A673 (cell line): Measurements from ENCODE around the gene VIPR1. TPM values are rescaled to one million over a fixed set of nuclear protein-coding genes. Genes with fewer than 3 reads are reported as not detected.

Source experiments
- BruUV-seq: library from RNA; stranded (reverse); fragments of 400-500 nt; replicated peaks from 2 replicates; lab custom pipeline; 2021; lab: Mats Ljungman, UMichigan
- CTCF ChIA-PET: fragments of 300-600 bp; sonication (Branson Sonifier 250); formaldehyde crosslinking; loops from one replicate; lab custom pipeline; 2022; ENCODE audit warnings: antibody characterized with exemption; lab: Charles Lee
- POLR2A ChIA-PET: fragments of 300-600 bp; sonication (Branson Sonifier 250); formaldehyde crosslinking; loops from one replicate; lab custom pipeline; 2022; ENCODE audit warnings: antibody characterized with exemption; ENCODE audit not compliant: low non-redundant PET; lab: Charles Lee
- DNase-seq: peaks from one replicate; pipeline ENCODE4 v3.0.0-alpha.2; 2015; ENCODE audit warnings: low spot score
- H3K27ac ChIP-seq: fragments of 200-600 bp; sonication (generic); 2 replicates; pipeline ENCODE4 v1.5.1; 2016; ENCODE audit warnings: mixed run types, low read depth, mild to moderate bottlenecking, mixed read lengths, antibody characterized with exemption, low read length; ENCODE audit not compliant: poor library complexity, severe bottlenecking
- H3K27me3 ChIP-seq: fragments of 200-600 bp; sonication (generic); replicated peaks from 2 replicates; pipeline ENCODE4 v1.6.1; 2017; ENCODE audit warnings: mixed run types, low read depth, mild to moderate bottlenecking, mixed read lengths, antibody characterized with exemption, low read length; ENCODE audit not compliant: insufficient read depth, poor library complexity
- H3K36me3 ChIP-seq: fragments of 200-600 bp; sonication (generic); 2 replicates; pipeline ENCODE4 v1.6.1; 2016; ENCODE audit warnings: mixed run types, mild to moderate bottlenecking, mixed read lengths, antibody characterized with exemption, low read length; ENCODE audit not compliant: insufficient read depth, poor library complexity, severe bottlenecking
- H3K4me1 ChIP-seq: fragments of 200-600 bp; sonication (generic); 2 replicates; pipeline ENCODE4 v1.6.1; 2017; ENCODE audit warnings: mixed run types, mild to moderate bottlenecking, mixed read lengths, antibody characterized with exemption, low read length; ENCODE audit not compliant: insufficient read depth, poor library complexity, severe bottlenecking
- H3K4me3 ChIP-seq: fragments of 200-600 bp; sonication (generic); 2 replicates; pipeline ENCODE4 v1.5.1; 2016; ENCODE audit warnings: low read depth, mixed run types, mild to moderate bottlenecking, mixed read lengths, low read length; ENCODE audit not compliant: poor library complexity, severe bottlenecking
- H3K9me3 ChIP-seq: fragments of 200-600 bp; sonication (generic); 2 replicates; pipeline ENCODE4 v1.6.1; 2016; ENCODE audit warnings: mixed run types, low read depth, mild to moderate bottlenecking, mixed read lengths, antibody characterized with exemption, low read length; ENCODE audit not compliant: poor library complexity, severe bottlenecking
- CTCF ChIP-seq: fragments of 300-800, 200-600 bp; sonication (generic); conservative IDR thresholded peaks from 2 replicates; pipeline ENCODE4 v1.5.1; 2017; ENCODE audit warnings: low read depth, mild to moderate bottlenecking, antibody characterized with exemption, low read length, moderate library complexity, mixed read lengths
- EZH2 ChIP-seq: fragments of 200-600 bp; sonication (generic); IDR thresholded peaks from 2 replicates; pipeline ENCODE4 v1.6.1; 2017; ENCODE audit warnings: borderline replicate concordance, low read depth, mild to moderate bottlenecking, mixed read lengths, antibody characterized with exemption, low read length; ENCODE audit not compliant: poor library complexity, severe bottlenecking
- intact Hi-C: fragments of 100-400 bp; cut with micrococcal nuclease; formaldehyde crosslinking; loops from one replicate; pipeline ENCODE4 v1.10.0; 2022; ENCODE audit not compliant: unreplicated experiment
- total RNA-seq: library from RNA; stranded (reverse); gene quantifications from 2 replicates; pipeline ENCODE4 v1.2.3, GENCODE V29; 2021

The VIPR1 gene
- total RNA-seq, 1 experiment from 2014 or later, result 0.26 TPM

GRCh38 chr3:42516443-42516842, 14.0 kb downstream of the VIPR1 start:
- intact Hi-C loops, result no loop called here
- ChIA-PET CTCF (no interaction called here), POLR2A (no interaction called here)
- Histone ChIP-seq H3K27me3 (no peaks in the 10 kb centered on the region), H3K4me1 (no peaks in the 10 kb centered on the region), H3K4me3 (no peak overlapping the region), H3K27ac (no peak overlapping the region), H3K36me3 (no peaks in the 10 kb centered on the region), H3K9me3 (no peaks in the 10 kb centered on the region)
- no peak for DNase-seq
- no peak for TF ChIP-seq EZH2
- TF ChIP-seq CTCF, result no peak
- BruUV-seq, result no TSS peak

GRCh38 chr3:42517117-42517516, 14.7 kb downstream of the VIPR1 start:
- POLR2A ChIA-PET, result no interaction called here
- DNase-seq, result no peak
- Histone ChIP-seq H3K36me3 (no peaks in the 10 kb centered on the region), H3K9me3 (no peaks in the 10 kb centered on the region), H3K27ac (no peak overlapping the region), H3K4me3 (no peak overlapping the region), H3K27me3 (no peaks in the 10 kb centered on the region), H3K4me1 (no peaks in the 10 kb centered on the region)
- BruUV-seq, result no TSS peak
- CTCF ChIA-PET, result no interaction called here
- intact Hi-C loops, result no loop called here
- no peak for TF ChIP-seq CTCF
- TF ChIP-seq EZH2, result no peak

GRCh38 chr3:42518800-42519567, 16.5 kb downstream of the VIPR1 start:
- no peaks in the 10 kb centered on the region for H3K9me3 ChIP-seq
- no peaks in the 10 kb centered on the region for H3K36me3 ChIP-seq
- H3K27ac ChIP-seq, result no peak overlapping the region
- intact Hi-C loops, result no loop called here
- TF ChIP-seq CTCF (no peak), EZH2 (no peak)
- no TSS peak for BruUV-seq
- CTCF ChIA-PET, result no interaction called here
- H3K4me1 ChIP-seq, result no peaks in the 10 kb centered on the region
- no peaks in the 10 kb centered on the region for H3K27me3 ChIP-seq
- DNase-seq, result no peak
- POLR2A ChIA-PET, result interaction anchor here (0.6 kb wide), 1 partner anchor 11 kb away, joined by 5 read pairs; no protein-coding TSS in a partner anchor
- no peak overlapping the region for H3K4me3 ChIP-seq
